ENCODE results near the gene NIPAL1.

NIPAL1 gene

DNA sequence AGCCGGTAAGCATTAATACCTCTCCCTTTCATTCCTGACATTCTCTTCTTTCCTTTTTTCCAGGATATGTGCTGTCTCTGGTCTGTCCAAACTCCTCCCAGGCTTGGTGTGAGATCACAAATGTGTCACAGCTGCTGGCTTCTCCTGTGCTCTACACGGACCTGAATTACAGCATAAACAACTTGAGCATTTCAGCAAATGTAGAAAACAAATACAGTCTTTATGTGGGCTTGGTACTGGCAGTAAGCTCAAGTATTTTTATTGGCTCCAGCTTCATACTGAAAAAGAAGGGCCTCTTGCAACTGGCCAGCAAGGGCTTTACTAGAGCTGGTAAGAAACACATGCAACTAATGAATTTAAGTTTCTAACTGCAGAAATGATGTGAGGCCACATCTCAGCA lies 8.4 kb downstream of the NIPAL1 start:
- DNase-seq (ENCODE audit: low read depth, low spot score) = no peak

DNA sequence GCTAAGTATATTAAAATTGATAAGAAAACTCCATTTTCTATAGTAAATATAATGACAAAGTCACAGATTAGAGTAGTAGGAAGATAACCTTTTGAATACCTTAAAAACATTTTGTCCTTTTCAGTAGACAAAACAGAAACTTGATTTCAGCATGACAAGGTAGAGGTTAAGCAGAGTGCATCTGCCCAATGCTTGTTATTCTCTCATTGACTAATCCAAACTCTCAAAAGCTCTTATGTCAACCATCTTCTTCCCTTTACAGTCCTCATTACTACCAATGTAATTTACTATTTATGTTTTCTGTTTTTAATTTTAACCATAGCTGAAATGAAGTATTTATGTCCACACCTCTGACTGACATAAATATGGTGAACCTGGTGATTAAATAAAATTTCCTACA lies 11.1 kb downstream of the NIPAL1 start:
- DNase-seq (ENCODE audit: low read depth, low spot score) = no peak

DNA sequence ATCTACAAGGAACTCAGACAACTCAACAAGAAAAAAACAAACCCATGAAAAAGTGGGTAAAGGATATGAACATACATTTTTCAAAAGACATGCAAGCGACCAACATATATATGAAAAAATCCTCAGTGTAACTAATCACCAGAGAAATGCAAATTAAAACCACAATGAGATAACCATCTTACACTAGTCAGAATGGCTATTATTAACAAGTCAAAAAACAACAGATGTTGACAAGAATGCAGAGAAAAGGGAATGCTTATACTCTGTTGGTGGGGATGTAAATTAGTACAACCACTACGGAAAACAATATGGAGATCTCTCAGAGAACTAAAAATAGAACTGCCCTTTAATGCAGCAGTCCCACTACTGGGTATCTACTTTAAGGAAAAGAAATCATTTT lies 12.1 kb downstream of the NIPAL1 start:
- no peak for DNase-seq (ENCODE audit: low read depth, low spot score)

DNA sequence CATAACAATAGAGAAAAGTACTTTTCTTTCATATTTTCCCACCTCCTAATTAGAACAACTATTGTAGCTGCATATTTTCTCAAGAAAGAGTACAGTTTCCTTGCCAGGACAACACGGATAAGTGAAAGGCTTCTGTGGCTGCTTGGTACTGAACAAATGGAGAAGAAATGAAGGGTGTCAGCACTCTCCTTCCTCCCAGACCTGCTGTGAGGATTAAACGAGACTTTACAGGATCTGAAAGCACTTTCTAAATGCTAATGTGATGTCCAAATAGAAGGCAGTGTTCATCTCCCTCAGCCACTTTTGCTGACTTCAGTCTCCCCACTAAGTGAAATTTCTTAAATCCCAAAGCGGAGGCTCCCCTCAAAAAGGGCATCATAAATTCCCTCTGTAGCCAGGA lies 13.9 kb downstream of the NIPAL1 start:
- DNase-seq (ENCODE audit: low read depth, low spot score) = no peak

DNA sequence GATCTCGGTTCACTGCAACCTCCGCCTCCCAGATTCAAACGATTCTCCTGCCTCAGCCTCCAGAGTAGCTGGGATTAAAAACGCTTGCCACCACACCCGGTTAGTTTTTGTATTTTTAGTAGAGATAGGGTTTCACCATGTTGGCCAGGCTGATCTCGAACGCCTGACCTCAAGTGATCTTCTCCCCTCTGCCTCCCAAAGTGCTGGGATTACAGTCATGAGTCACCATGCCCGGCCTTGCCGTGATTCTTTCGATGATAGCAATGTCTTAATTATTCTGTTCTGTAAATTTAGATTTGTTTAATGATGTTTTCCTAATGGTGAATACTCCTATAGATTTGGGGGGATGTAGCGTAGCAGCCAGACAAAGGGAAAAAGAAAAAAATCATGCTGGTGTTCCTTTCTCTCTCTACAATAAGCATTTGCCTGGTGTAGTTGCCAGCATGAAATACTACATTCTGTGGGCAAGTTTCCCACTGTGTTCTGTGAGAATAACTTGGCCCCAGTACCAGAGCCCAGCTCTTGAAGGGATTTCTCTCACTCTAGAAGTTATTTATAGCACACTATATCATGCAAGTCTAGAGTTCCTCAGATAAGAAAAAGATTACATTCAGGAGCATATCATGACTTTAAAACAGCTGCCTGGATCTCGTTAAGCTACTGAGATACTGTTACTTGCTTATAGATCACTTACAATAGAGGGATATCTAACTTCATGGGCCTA lies 15.4 kb downstream of the NIPAL1 start:
- DNase-seq (ENCODE audit: low read depth, low spot score) = no peak

DNA sequence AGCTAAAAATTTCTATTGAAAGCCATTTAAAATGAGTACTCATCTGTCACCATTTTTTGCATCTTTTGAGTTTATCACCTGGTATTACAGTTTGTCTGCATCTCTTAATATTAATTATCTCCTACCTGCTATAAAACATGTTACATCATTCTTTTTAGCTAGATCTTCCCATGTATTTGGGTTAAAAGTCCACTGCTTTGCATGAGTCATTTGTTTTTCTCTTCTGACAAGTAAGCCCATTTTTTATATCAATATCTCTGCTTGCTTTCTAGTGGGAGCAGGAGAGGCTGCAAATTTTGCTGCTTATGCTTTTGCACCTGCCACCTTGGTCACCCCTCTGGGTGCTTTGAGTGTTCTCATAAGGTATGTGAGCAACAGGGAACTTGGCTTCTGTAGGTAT lies 16.1 kb downstream of the NIPAL1 start:
- DNase-seq (ENCODE audit: low read depth, low spot score) = no peak

DNA sequence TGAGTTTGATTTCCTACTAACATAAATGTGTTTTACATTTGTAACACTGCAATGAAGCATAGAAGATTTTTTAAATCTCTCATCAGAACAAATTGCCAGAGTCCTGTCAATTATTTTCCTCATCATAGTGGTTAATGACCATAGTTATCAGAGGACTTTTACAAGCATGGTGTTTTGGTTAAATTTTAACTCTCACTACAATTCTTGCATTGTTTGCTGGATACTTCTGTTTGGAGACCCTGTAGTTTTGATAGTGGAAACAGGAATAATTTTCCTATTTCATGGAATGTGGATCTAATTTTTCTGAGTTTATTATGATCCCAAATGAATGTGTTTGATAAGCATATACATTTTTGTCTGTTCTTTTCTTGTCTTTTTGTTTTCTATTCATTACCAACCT lies 16.8 kb downstream of the NIPAL1 start:
- DNase-seq (ENCODE audit: low read depth, low spot score) = no peak

DNA sequence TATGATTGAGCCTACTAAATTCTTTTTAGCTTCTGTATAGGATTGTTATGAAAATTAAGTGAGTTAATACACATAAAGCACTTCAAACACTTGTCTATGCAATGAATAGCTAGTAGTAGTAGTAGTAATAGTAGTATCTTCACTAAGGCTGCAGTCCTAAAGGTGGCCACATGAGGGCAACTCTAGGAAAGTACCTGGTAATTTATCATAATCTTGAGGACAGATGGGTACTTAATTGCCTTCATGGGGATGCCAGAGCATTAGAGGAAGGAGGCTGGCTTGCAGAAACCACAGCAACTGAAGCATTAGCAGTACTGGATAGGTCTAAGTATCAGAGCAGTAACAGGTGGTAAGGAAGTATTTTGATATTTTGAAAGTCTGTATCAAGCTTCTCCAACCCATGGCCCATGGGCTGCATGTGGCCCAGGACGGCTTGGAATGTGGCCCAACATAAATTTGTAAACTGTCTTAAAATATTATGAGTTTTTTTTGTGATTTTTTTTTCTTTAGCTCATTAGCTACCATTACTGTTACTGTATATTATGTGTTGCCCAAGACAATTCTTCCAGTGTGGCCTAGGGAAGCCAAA lies 17.3 kb downstream of the NIPAL1 start:
- DNase-seq (ENCODE audit: low read depth, low spot score) = no peak

DNA sequence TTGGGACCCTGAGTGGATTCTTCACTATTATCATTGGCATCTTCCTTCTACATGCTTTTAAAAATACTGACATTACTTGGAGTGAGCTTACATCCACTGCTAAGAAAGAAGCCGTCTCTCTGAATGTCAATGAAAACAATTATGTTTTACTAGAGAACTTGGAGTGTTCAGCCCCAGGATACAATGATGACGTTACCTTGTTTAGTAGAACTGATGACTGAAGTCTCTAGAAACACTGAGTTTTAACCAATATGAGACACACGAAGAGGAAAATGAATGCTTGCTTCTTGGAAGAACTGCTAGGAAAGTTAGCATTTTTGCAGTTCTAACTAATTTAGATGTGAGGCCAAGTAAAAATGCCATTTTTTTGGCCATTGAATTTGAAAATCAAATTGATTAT lies 19.4 kb downstream of the NIPAL1 start:
- no peak for DNase-seq (ENCODE audit: low read depth, low spot score)

DNA sequence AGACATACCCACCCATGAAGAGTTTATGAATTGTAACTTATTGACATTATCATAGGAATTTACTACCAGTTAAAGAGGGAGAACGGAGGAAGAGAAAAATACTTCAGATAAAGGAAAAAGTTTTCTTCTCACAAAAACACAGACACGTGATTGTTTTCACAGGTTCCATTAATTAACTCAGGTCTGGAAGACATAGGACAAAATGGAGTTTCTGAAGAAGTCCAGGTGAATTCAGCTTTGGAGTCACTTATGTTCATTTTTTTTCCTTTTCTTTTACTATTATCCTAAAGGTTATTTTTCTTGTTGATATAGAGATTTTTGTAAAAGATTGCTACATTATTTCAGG lies 20.5 kb downstream of the NIPAL1 start:
- DNase-seq (ENCODE audit: low read depth, low spot score) = no peak

DNA sequence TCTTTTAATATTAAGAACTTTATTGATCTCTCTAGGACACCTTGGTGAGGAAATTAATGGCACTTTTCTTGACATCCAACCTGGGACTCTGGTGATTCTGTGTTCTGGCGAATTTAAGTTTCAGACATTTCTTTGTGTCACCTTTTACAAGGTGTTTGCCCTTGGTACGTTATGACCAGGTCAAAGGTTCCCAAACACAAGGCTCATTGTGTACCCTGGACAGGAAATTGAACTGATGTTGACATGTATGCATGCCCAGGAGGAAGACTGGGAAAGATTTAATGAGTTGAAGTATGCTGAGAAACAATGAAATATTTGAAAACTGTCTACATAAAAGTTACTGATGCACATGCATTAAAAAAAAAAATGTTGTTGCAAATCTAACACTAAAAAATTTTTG lies 22.1 kb downstream of the NIPAL1 start:
- no peak for DNase-seq (ENCODE audit: low read depth, low spot score)

DNA sequence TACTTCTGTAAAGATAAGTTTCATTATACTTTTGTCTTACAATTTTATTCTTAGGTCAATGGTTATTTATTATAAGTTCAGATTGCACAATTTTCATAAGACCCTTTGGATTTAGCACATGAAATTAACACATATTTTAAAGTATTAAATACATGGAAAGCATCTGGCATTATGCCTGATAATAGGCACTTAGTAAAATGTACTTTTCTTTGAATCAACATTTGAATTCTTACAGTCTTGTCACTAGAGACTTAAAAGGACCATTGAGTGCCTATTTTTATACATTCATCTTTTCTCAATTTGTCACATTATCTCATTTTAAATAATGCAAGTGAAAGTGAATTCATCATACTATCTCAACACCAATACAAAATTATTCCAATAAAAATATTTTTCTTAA lies 23.0 kb downstream of the NIPAL1 start:
- DNase-seq (ENCODE audit: low read depth, low spot score) = no peak

DNA sequence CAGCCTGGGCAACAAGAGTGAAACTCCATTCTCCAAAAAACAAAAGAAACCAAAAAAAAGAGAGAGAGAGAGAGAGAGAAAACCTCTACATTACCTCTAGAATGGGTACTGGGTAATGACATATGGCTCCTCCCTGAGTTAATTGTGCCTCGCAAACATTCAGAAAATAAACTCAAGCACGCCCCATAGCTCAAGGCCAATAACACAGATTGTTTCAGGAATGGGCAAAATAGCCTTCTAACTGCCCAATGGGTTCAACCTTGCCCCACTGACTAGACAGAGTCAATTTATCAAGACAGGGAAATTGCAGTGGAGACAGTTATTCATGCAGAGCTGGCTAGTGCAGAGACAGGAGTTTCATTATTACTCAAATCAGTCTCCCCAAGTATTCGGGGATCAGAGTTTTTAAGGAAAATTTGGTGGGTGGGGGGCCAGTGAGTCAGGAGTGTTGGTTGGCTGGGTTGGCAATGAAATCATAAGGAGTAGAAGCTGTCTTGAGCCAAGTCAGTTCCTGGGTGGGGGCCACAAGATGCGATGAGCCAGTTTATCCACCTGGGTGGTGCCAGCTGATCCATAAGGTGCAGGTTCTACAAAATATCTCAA lies 25.1 kb downstream of the NIPAL1 start:
- no peak for DNase-seq (ENCODE audit: low read depth, low spot score)

DNA sequence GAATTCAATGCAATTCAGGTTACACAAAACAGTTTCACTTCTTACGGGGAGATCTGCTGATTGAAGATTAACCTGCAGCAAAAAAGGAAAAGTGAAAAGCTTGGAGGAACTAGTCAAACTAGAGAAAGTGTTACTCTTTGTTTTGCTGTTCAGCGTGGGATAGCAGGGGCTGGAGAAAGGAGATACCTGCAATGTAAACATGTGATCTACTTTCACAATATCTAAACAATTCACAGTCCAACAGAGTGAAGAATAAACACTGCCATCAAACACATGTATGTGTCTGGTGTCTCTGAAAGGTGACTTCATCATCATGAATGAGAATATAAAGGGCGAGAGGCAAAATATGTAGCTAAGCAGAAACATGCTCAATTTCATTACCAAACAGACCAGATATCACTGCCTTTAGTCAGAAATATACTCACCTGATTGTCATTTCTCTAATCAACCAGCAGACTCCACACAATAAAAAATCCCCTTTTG lies 26.4 kb downstream of the NIPAL1 start:
- DNase-seq (ENCODE audit: low read depth, low spot score) = no peak

DNA sequence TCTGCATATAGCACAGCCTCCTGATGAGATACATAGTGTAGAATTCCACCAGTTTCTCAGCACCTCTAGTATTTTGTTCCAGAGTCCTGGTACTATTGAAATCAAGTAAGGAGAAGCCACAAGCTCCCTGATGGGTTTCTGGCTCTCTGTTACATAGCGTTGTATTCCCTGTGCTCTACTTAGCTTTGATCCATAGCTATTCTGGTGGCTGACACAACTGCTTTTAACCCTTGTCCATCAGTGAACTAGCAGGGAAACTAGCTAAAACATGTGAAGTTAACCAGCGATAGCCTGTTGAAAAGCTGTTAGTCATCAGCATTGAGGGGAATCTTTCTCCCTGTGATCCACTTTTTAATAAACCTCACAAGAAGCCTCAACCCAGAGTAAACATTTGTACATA lies 26.9 kb downstream of the NIPAL1 start:
- DNase-seq (ENCODE audit: low read depth, low spot score) = no peak

DNA sequence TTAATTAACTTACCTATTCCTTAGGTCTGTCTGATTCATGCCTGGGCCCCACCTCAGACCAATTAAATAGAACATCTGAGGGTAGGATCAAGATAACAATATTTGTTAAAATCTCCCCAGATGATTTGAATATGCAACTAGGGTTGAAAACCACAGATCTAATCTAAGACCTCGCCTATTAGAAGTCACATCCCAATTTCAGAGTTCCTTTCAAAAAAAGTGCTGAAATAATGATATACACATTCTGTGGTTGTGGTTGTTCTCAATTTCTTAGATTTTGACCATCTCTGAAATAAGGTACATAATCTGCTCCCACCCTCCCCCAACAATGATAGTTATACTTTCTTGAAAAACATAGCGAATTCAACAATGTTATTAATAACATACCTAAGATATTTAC lies 27.7 kb downstream of the NIPAL1 start:
- no peak for DNase-seq (ENCODE audit: low read depth, low spot score)

DNA sequence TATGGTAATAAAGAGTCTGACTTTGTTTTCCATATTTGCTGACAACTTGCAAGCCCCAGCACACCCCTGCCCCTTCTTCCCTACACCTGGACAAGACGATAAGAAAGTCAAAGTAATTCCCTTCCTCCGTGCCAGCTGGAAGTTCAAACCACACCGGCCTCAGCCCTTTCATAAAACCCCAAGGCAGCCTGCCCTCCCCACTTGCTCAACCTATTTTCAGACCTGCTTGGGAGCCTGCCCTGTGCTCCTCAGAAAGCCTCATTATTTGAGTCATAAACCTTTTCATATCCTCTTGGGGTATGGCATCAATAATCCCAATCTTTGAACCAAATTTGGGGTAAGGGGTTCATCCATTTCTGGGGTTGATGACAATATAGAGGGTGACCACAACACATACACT lies 29.5 kb downstream of the NIPAL1 start:
- DNase-seq (ENCODE audit: low read depth, low spot score) = no peak

DNA sequence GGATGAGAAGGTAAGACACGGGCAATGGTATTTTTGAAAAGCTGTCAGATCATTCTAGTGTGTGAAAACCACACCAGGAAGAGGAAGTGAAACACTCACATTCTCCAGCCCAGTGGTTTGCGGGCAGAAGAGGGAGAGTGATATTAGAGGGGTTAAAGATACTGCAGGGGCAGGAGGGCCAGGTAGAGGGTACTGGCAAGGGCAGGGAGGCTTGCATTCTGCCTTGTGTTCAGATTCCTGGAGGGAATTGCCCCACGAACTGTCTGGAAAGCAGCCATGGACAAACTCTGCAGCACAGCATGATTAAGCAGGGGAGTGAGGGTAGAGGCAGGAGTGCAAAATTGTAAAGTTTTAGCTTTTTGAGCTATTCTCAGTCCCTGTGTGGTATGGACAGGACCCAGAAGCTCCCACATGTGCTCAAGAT lies 30.9 kb downstream of the NIPAL1 start:
- no peak for DNase-seq (ENCODE audit: low read depth, low spot score)

DNA sequence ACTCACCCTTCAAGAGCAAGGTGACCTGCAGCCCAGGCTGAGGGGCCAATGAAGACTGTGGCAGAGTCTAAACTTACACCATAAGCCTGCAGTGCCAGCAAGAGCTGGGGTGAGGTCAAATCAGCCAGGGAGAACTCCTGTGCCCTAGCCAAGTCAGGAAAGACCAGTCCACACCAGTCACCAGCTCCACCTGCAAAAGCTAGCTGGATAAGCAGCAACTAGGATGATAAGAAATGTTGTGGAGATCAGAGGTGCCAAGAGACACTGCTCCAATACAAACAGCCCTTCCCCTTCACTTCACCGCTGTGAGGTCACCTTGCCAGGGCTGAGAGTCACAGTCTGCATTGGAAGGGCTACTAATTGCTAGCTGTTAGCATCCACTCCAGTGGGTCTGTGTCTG lies 31.3 kb downstream of the NIPAL1 start:
- no peak for DNase-seq (ENCODE audit: low read depth, low spot score)

DNA sequence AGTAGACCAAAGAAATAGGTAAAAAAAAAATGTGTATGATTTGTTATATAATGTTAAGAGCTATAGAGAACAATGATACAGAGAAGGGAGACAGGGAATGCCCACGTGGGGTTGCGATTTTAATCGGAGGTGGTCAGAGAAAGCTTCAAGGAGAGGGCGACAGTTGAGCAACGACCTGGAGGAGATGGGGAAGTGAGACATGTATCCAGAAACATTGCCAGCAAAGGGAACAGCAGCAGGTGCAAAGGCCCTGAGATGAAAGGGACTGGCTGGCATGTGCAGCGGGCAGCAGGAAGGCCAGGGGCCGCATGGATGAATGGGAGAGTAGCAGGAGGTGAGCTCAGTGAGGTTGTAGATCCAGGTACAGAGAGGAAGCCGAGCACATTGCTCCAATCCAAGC lies 32.9 kb downstream of the NIPAL1 start:
- DNase-seq (ENCODE audit: low read depth, low spot score) = no peak

DNA sequence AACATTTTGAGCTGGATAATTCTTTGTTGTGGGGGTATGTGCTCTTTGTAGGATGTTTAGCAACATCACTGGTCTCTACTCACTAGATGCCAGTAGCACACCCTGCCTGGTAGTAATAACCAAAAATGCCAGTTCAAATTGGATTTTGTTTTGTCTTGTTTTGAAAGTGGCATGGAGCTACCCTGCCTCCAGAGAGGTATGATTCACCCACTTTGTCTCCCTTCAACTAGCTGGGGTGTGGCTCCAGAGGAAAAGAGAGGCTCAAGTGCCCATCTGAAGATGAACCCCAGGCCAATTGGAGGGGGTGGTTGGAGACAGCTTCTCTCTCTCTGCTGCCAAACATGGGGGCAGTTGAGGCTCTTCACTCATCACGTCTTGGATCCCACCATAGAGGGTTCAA lies 34.5 kb downstream of the NIPAL1 start:
- DNase-seq (ENCODE audit: low read depth, low spot score) = no peak

DNA sequence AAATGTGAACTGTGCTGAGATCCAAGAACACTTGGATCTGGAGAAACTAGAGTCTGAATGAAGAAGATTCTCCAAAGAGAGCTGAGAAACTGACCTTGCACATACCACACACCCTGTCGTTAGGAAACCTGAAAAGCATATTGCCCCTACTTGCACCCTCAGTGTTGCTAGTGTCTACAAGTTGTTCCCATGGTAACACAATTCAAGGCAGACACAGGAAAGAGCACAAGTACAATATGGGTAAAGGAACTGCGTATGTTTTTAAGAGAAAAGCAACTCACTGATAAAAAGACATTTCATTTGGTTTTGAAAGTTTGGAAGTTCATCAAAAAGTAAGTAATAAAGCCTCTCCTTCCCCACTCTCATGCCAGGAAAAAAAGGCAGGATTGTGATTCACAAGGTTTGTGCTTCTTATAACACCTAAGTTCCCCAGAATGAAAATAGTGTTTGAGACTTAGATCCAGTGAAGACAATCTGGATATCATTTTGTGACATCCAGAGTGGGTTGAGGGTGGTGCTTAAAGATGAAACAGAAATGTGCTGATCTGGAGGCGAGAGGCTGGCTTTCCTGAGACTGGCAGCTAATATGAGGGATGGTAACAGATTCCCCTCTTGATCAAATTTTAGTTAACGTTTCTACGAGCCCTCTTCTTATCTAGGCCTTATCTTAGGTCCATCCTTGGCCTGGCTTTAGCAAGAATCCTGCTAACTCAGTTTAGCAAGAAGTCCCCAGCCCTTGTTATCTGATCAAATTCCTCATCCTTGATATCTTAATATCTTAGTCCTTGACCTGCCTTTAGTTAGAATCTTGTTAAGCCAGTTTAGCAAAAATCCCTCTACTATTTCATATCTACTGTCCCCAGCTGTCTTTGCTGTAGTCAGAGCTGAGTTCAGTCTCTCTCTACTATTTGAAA lies 42.3 kb downstream of the NIPAL1 start:
- no peak for DNase-seq (ENCODE audit: low read depth, low spot score)
